HEK293 (cell line): ENCODE data around the gene ERFE.

ENCODE experiments used
- CTCF ChIA-PET: fragments of 350-600 bp; formaldehyde crosslinking; extraction: SDS; loops from one replicate; lab custom pipeline; 2021; ENCODE audit warnings: antibody characterized with exemption; lab: Yijun Ruan, JAX
- POLR2A ChIA-PET: fragments of 300-600 bp; formaldehyde crosslinking; extraction: SDS; loops from one replicate; lab custom pipeline; 2020; ENCODE audit warnings: antibody characterized with exemption, inconsistent platforms; lab: Yijun Ruan, JAX
- H3K27ac ChIP-seq: fragments of 200-500 bp; sonication (Bioruptor generic); 2 replicates; pipeline ENCODE4 v1.5.1; 2014; ENCODE audit warnings: low read depth, low read length, control low read depth, inconsistent platforms; ENCODE audit errors: extremely low read depth
- H3K36me3 ChIP-seq, 2 experiments: fragments of 200-500 bp in 1 of 2; sonication (Bioruptor generic) in 1 of 2; 1 replicate in 1 of 2; 2 replicates in 1 of 2; pipeline ENCODE4 v1.5.1; 2014 to 2017; ENCODE audit warnings: inconsistent platforms in 2 of 2, low read length in 2 of 2; ENCODE audit not compliant: control insufficient read depth in 2 of 2, insufficient read depth in 1 of 2
- H3K4me1 ChIP-seq: fragments of 200-500 bp; sonication (Bioruptor generic); 2 replicates; pipeline ENCODE4 v1.5.1; 2014; ENCODE audit warnings: mild to moderate bottlenecking, low read length, inconsistent platforms; ENCODE audit not compliant: control insufficient read depth, insufficient read depth
- H3K4me3 ChIP-seq: 2 replicates; pipeline ENCODE4 v1.5.1; 2011; ENCODE audit warnings: low read depth, mild to moderate bottlenecking, control low read depth, low read length, moderate library complexity
- H3K9me3 ChIP-seq: fragments of 200-500 bp; sonication (Bioruptor generic); 2 replicates; pipeline ENCODE4 v1.5.1; 2014; ENCODE audit warnings: low read depth, low read length, inconsistent platforms; ENCODE audit not compliant: control insufficient read depth, insufficient read depth
- BCL11A ChIP-seq: fragments of 450-650 bp; formaldehyde crosslinking; IDR thresholded peaks from 2 replicates; pipeline ENCODE4 v1.5.1; 2016; ENCODE audit warnings: low read depth, missing biosample characterization, missing genetic modification characterization
- EGR2 ChIP-seq: fragments of 450-650 bp; formaldehyde crosslinking; IDR thresholded peaks from 2 replicates; pipeline ENCODE4 v1.5.1; 2016; ENCODE audit warnings: low read depth, missing biosample characterization, missing genetic modification characterization
- HIC1 ChIP-seq: fragments of 450-650 bp; formaldehyde crosslinking; IDR thresholded peaks from 2 replicates; pipeline ENCODE4 v1.5.1; 2016; ENCODE audit warnings: missing biosample characterization, missing genetic modification characterization
- KLF10 ChIP-seq: fragments of 450-650 bp; IDR thresholded peaks from 2 replicates; pipeline ENCODE4 v1.5.1; 2018; ENCODE audit warnings: missing biosample characterization, mild to moderate bottlenecking, missing genetic modification characterization
- KLF17 ChIP-seq: fragments of 450-650 bp; formaldehyde crosslinking; IDR thresholded peaks from 2 replicates; pipeline ENCODE4 v1.5.1; 2016; ENCODE audit warnings: missing biosample characterization, missing genetic modification characterization
- PRDM10 ChIP-seq: fragments of 450-650 bp; formaldehyde crosslinking; IDR thresholded peaks from 2 replicates; pipeline ENCODE4 v1.5.1; 2016; ENCODE audit warnings: missing biosample characterization, missing genetic modification characterization
- SP2 ChIP-seq: fragments of 450-650 bp; formaldehyde crosslinking; IDR thresholded peaks from 2 replicates; pipeline ENCODE4 v1.5.1; 2016; ENCODE audit warnings: missing biosample characterization, missing genetic modification characterization
- SP7 ChIP-seq: fragments of 450-650 bp; formaldehyde crosslinking; IDR thresholded peaks from 2 replicates; pipeline ENCODE4 v1.5.1; 2016; ENCODE audit warnings: missing biosample characterization, missing genetic modification characterization
- ZBTB11 ChIP-seq: fragments of 450-650 bp; formaldehyde crosslinking; conservative IDR thresholded peaks from 2 replicates; pipeline ENCODE4 v1.5.1; 2016; ENCODE audit warnings: low read depth, missing biosample characterization, missing genetic modification characterization
- ZBTB17 ChIP-seq: fragments of 450-650 bp; formaldehyde crosslinking; IDR thresholded peaks from 2 replicates; pipeline ENCODE4 v1.5.1; 2016; ENCODE audit warnings: missing biosample characterization, missing genetic modification characterization
- ZBTB7A ChIP-seq: fragments of 450-650 bp; formaldehyde crosslinking; IDR thresholded peaks from 2 replicates; pipeline ENCODE4 v1.5.1; 2016; ENCODE audit warnings: low read depth, missing biosample characterization, missing genetic modification characterization
- ZFP3 ChIP-seq: fragments of 450-650 bp; formaldehyde crosslinking; IDR thresholded peaks from 2 replicates; pipeline ENCODE4 v1.5.1; 2016; ENCODE audit warnings: low read depth, missing biosample characterization, missing genetic modification characterization
- ZNF133 ChIP-seq: fragments of 450-650 bp; formaldehyde crosslinking; IDR thresholded peaks from 2 replicates; pipeline ENCODE4 v1.5.1; 2016; ENCODE audit warnings: missing biosample characterization, missing genetic modification characterization
- ZNF140 ChIP-seq: fragments of 450-650 bp; formaldehyde crosslinking; IDR thresholded peaks from 2 replicates; pipeline ENCODE4 v1.5.1; 2016; ENCODE audit warnings: missing biosample characterization, missing genetic modification characterization
- ZNF184 ChIP-seq: fragments of 450-650 bp; IDR thresholded peaks from 2 replicates; pipeline ENCODE4 v1.5.1; 2018; ENCODE audit warnings: missing biosample characterization, mild to moderate bottlenecking, missing genetic modification characterization
- ZNF223 ChIP-seq: fragments of 450-650 bp; formaldehyde crosslinking; IDR thresholded peaks from 2 replicates; pipeline ENCODE4 v1.5.1; 2016; ENCODE audit warnings: missing biosample characterization, missing genetic modification characterization
- ZNF335 ChIP-seq: fragments of 450-650 bp; formaldehyde crosslinking; conservative IDR thresholded peaks from 2 replicates; pipeline ENCODE4 v1.5.1; 2016; ENCODE audit warnings: missing biosample characterization, missing genetic modification characterization
- ZNF423 ChIP-seq: fragments of 450-650 bp; formaldehyde crosslinking; IDR thresholded peaks from 2 replicates; pipeline ENCODE4 v1.5.1; 2016; ENCODE audit warnings: missing biosample characterization, missing genetic modification characterization
- ZNF473 ChIP-seq: fragments of 450-650 bp; formaldehyde crosslinking; IDR thresholded peaks from 2 replicates; pipeline ENCODE4 v1.5.1; 2017; ENCODE audit warnings: missing biosample characterization, missing genetic modification characterization
- ZNF530 ChIP-seq: fragments of 450-650 bp; formaldehyde crosslinking; IDR thresholded peaks from 2 replicates; pipeline ENCODE4 v1.5.1; 2016; ENCODE audit warnings: low read depth, missing biosample characterization, missing genetic modification characterization
- ZNF548 ChIP-seq: fragments of 450-650 bp; formaldehyde crosslinking; IDR thresholded peaks from 2 replicates; pipeline ENCODE4 v1.5.1; 2016; ENCODE audit warnings: missing biosample characterization, missing genetic modification characterization
- ZNF624 ChIP-seq: fragments of 450-650 bp; formaldehyde crosslinking; IDR thresholded peaks from 2 replicates; pipeline ENCODE4 v1.5.1; 2017; ENCODE audit warnings: missing biosample characterization, missing genetic modification characterization
- ZNF707 ChIP-seq: fragments of 450-650 bp; formaldehyde crosslinking; IDR thresholded peaks from 2 replicates; pipeline ENCODE4 v1.5.1; 2016; ENCODE audit warnings: missing biosample characterization, missing genetic modification characterization

Gene ERFE

DNA sequence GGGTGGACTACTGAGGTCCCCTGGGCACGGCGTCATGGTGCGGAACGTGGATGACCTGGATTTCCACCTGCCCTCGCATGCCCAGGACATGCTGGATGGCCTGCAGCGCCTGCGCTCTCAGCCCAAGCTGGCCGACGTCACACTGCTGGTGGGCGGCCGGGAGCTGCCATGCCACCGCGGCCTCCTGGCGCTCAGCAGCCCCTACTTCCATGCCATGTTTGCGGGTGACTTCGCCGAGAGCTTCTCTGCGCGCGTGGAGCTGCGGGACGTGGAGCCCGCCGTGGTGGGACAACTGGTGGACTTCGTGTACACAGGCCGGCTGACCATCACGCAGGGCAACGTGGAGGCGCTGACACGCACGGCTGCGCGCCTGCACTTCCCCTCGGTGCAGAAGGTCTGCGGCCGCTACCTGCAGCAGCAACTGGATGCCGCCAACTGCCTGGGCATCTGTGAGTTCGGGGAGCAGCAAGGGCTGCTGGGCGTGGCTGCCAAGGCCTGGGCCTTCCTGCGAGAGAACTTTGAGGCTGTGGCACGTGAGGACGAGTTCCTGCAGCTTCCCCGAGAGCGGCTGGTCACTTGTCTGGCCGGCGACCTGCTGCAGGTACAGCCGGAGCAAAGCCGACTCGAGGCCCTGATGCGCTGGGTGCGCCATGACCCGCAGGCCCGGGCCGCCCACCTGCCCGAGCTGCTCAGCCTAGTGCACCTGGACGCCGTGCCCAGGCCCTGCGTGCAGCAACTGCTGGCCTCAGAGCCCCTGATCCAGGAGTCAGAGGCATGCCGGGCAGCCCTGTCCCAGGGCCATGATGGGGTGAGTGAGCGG, 17.8 kb upstream of the ERFE start:
- no peak overlapping the region; the same call in 1 of the 2 replicates for H3K27ac ChIP-seq
- H3K36me3 ChIP-seq: no peaks in the 10 kb centered on the region
- H3K4me1 ChIP-seq: no peaks in the 10 kb centered on the region
- no peaks in the 10 kb centered on the region for H3K9me3 ChIP-seq
- no peak overlapping the region for H3K4me3 ChIP-seq
- POLR2A ChIA-PET: no interaction called here
- TF ChIP-seq EGR2 (tag by site-specific recombination) (no peak), ZNF473 (tag by site-specific recombination) (no peak), SP2 (tag by site-specific recombination) (no peak), ZNF133 (no peak), ZNF140 (tag by site-specific recombination) (no peak), HIC1 (no peak), KLF10 (tag by site-specific recombination) (no peak), ZNF624 (tag by site-specific recombination) (no peak)
- CTCF ChIA-PET: no interaction called here

GRCh38 chr2:238141541-238142318, 17.0 kb upstream of the ERFE start:
- Histone ChIP-seq H3K27ac (no peak overlapping the region; the same call in 1 of the 2 replicates), H3K4me1 (no peaks in the 10 kb centered on the region), H3K36me3 (no peaks in the 10 kb centered on the region), H3K4me3 (no peak overlapping the region), H3K9me3 (no peaks in the 10 kb centered on the region)
- CTCF ChIA-PET: interaction anchor here (0.6 to 0.7 kb wide), 2 partner anchors 41 to 73 kb away, joined by 3 to 6 read pairs; no protein-coding TSS in a partner anchor
- POLR2A ChIA-PET: no interaction called here
- TF ChIP-seq ZNF223 (tag by site-specific recombination) (peak; percentile 96), BCL11A (tag by site-specific recombination) (0 out of 2 replicates have a peak, but pooled peaks have one; percentile 33), ZNF530 (no peak), ZNF335 (tag by site-specific recombination) (peak; percentile 70), ZFP3 (peak; percentile 93), KLF17 (peak; percentile 60; the same call in 1 of the 2 replicates), PRDM10 (tag by site-specific recombination) (peak; percentile 50; the same call in 1 of the 2 replicates), ZBTB17 (tag by site-specific recombination) (peak; percentile 85), ZNF184 (no peak), ZNF707 (tag by site-specific recombination) (no peak), SP7 (tag by site-specific recombination) (0 out of 2 replicates have a peak, but pooled peaks have one; percentile 30), ZNF548 (tag by site-specific recombination) (no peak), ZBTB7A (no peak), ZBTB11 (tag by site-specific recombination) (0 out of 2 replicates have a peak, but pooled peaks have one; percentile 19), ZNF423 (tag by site-specific recombination) (0 out of 2 replicates have a peak, but pooled peaks have one; percentile 27)
